Daoy (cell line): ENCODE measurements around the gene MRPS18B. TPM values are rescaled to one million over a fixed set of nuclear protein-coding genes. Genes with fewer than 3 reads are reported as not detected.
"Not testable (repeated sequence)": the region's sequence is repeated elsewhere in the genome, so short reads cannot be mapped to it uniquely, and the experiment has no call there.

Experiments used
- DNase-seq: peaks from one replicate; pipeline ENCODE4 v3.0.0-alpha.2; 2015; ENCODE audit warnings: low read depth
- total RNA-seq: library from RNA; depleted of rRNA; stranded (reverse); fragments of >200 nt; shearing (Covaris generic); gene quantifications from 2 replicates; pipeline ENCODE4 v1.2.3, GENCODE V29; 2014

MRPS18B gene
- total RNA-seq, 1 experiment from 2014 or later = 93.5 TPM

- DNase-seq = no peak
These were observed 23.4 kb downstream of the MRPS18B start for GRCh38 chr6:30641048-30641447.

GRCh38 chr6:30643656-30644055, 26.0 kb downstream of the MRPS18B start:
- no peak for DNase-seq

- DNase-seq = no peak
These were observed 27.1 kb downstream of the MRPS18B start for GRCh38 chr6:30644769-30645168.

- DNase-seq = no peak
These were observed 28.3 kb downstream of the MRPS18B start for GRCh38 chr6:30645989-30646388.

- DNase-seq = peak; percentile 98
These were observed 29.0 kb downstream of the MRPS18B start, which contains the start of gene C6orf136 for GRCh38 chr6:30646450-30647241. Gene C6orf136, plus strand, starts transcription at chr6:30647133. Its CDS starts 99 bp downstream, at chr6:30647232.

- DNase-seq = peak; percentile 81
These were observed 29.8 kb downstream of the MRPS18B start for GRCh38 chr6:30647242-30648116.

- no peak for DNase-seq
These were observed 33.5 kb downstream of the MRPS18B start for GRCh38 chr6:30651143-30651542.

GRCh38 chr6:30654798-30655742, 37.4 kb downstream of the MRPS18B start:
- no peak for DNase-seq

- no peak for DNase-seq
These were observed 38.1 kb downstream of the MRPS18B start for GRCh38 chr6:30655743-30656094.

- DNase-seq = no peak
These were observed 38.9 kb downstream of the MRPS18B start for GRCh38 chr6:30656513-30656912.

GRCh38 chr6:30657454-30657853, 39.8 kb downstream of the MRPS18B start:
- no peak for DNase-seq

GRCh38 chr6:30657922-30658321, 40.3 kb downstream of the MRPS18B start:
- not testable (repeated sequence) for DNase-seq

GRCh38 chr6:30664994-30665767, 47.5 kb downstream of the MRPS18B start:
- DNase-seq = no peak

- DNase-seq = peak; percentile 42
These were observed 48.7 kb downstream of the MRPS18B start for GRCh38 chr6:30666300-30666699.

- no peak for DNase-seq
These were observed 53.3 kb downstream of the MRPS18B start for GRCh38 chr6:30670760-30671527.

- peak; percentile 98 for DNase-seq
These were observed 55.0 kb downstream of the MRPS18B start, which contains the start of gene DHX16 for GRCh38 chr6:30672445-30673253. Gene DHX16, minus strand, starts transcription at chr6:30673006. Its CDS starts 165 bp downstream, at chr6:30672841.
